PC-3 (cell line): ENCODE data around the gene ARHGEF28.

Experiments
- CTCF ChIP-seq: fragments of 300-600 bp; sonication (generic); conservative IDR thresholded peaks from 2 replicates; pipeline ENCODE4 v1.5.1; 2017; ENCODE audit warnings: antibody characterized with exemption, low read depth, mild to moderate bottlenecking, low read length
- EZH2phosphoT487 ChIP-seq: fragments of 300-600 bp; sonication (generic); IDR thresholded peaks from 2 replicates; pipeline ENCODE4 v1.6.1; 2018; ENCODE audit warnings: mild to moderate bottlenecking, antibody characterized with exemption, low read length, borderline replicate concordance

GRCh38 chr5:73922224-73922623 lies 296.2 kb downstream of the ARHGEF28 start:
- TF ChIP-seq CTCF = no peak
- TF ChIP-seq EZH2phosphoT487 = no peak
